GM12873 (cell line): ENCODE measurements around the gene NRG3.

Experiments used
- TF ChIP-seq, protein P1 (sequence below): IDR thresholded peaks from 2 replicates; pipeline ENCODE4 v1.5.1; 2012; ENCODE audit warnings: low read depth, mild to moderate bottlenecking, moderate library complexity, low read length, control low read depth; ENCODE audit not compliant: insufficient read depth; ENCODE audit errors: missing control alignments

The NRG3 gene

DNA sequence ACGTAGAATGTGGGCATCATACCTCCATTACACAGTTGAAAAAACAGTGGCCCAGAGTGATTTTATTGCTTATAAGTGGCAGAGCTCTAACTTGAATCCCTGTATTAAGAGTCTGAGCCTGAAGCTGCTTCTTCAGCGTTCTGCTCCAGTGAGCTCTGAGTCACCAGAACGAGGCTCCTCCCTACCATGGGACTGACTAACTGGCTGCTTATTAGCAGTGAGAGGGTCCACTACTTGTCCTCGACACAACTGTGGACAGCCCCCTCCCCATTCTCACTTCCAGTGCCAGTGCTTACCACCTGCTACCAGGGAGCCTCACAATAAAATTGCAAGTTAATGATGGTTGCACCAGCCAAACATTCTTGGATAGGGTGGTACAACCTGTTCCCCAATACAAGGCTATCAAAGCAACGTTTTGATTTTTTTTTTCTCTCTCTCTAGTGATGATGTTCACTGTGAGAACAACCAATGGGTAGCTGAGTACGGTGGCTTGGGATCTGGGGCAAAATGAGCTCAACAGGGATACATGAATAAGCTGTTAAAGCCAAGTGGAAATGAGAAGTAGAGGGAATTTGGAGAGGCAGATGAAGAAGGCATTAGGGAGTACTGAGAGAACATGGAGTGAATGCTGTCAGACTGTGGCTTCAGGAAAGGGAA lies 2.7 kb upstream of the NRG3 start:
- TF ChIP-seq, protein P1, sequence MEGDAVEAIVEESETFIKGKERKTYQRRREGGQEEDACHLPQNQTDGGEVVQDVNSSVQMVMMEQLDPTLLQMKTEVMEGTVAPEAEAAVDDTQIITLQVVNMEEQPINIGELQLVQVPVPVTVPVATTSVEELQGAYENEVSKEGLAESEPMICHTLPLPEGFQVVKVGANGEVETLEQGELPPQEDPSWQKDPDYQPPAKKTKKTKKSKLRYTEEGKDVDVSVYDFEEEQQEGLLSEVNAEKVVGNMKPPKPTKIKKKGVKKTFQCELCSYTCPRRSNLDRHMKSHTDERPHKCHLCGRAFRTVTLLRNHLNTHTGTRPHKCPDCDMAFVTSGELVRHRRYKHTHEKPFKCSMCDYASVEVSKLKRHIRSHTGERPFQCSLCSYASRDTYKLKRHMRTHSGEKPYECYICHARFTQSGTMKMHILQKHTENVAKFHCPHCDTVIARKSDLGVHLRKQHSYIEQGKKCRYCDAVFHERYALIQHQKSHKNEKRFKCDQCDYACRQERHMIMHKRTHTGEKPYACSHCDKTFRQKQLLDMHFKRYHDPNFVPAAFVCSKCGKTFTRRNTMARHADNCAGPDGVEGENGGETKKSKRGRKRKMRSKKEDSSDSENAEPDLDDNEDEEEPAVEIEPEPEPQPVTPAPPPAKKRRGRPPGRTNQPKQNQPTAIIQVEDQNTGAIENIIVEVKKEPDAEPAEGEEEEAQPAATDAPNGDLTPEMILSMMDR, result no peak

DNA sequence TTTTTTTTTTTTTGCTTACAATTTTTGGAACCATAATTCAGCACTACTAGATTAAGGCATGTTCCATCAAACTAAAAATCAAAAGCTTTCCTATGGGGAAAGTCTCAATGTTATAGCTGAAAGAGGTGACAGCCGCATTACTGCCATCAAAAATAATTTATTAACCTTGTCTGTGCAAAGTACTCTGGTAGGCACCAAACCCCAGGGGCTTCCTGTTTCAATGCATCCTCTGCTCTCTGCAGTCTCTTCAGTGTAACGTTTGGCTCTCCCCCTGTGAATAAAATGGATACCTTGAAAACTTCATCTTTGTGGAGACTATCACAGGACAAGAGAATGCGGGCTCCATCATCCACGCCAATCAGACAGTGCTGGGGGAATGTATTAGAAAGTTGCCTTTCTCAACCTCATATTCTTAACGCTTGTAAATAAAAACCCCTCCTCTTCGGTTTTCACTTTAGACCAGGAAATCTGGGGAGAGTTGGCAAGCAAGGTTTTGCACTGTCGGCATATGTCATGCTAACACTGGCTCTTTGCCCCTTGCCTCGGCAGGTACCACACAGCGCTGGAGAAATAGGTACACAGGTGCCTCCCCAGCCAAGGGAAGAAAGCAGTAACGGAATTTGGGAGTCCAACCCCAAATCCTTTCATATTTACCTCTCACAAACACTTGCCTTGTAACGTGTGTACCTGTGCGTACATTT lies 1.6 kb upstream of the NRG3 start:
- TF ChIP-seq, protein P1, result no peak

DNA sequence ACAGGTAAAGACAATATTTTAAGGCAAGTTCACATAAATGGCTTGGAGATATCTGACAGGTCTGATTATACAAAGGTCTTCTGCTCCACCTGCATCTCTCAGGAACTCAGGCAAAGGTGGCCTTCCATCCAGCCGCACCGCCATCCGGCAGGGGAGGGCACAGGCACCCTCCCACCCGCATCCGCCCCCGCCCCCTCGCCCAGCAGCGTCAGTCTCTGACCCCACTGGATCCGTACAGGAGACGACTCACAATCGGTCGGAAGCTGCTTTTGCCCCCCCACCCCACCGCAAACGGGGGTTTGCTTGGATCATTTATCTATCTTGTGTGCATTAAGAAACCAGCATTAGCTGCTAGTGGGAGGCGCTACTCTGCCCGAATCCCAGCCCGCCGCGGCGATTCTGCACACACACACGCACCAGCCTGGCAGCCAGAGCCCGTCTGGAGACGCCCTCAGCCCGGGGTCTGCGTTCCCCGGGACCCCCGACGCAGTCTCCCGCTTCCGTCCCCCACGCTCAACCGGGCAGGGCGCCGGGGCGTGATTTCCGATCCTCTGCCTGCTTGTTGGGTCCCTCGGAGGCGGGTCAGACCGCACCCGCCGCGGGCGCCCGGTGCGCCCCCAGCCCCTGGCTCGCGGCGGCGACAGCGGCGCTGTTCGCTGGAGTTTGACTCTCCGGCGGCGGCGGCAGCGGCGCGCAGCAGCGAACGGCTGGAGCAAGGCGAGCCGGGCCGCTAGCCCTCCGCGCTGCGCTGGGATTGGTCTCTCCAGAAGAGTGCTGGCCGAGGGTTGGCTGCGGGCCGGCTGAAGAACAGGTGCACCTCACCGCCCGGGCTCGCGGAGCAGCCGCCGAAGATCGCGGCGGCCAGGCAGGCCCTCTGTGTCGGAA lies 820 bp upstream of the NRG3 start:
- TF ChIP-seq, protein P1, result no peak

DNA sequence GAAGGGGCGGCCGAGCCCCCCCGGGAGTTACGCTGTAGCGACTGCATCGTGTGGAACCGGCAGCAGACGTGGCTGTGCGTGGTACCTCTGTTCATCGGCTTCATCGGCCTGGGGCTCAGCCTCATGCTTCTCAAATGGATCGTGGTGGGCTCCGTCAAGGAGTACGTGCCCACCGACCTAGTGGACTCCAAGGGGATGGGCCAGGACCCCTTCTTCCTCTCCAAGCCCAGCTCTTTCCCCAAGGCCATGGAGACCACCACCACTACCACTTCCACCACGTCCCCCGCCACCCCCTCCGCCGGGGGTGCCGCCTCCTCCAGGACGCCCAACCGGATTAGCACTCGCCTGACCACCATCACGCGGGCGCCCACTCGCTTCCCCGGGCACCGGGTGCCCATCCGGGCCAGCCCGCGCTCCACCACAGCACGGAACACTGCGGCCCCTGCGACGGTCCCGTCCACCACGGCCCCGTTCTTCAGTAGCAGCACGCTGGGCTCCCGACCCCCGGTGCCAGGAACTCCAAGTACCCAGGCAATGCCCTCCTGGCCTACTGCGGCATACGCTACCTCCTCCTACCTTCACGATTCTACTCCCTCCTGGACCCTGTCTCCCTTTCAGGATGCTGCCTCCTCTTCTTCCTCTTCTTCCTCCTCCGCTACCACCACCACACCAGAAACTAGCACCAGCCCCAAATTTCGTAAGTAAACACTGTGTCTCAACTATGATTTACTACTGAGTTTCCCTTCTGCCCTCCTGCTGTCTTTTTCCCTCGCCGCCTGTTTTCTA lies 666 bp downstream of the NRG3 start:
- TF ChIP-seq, protein P1, result no peak

DNA sequence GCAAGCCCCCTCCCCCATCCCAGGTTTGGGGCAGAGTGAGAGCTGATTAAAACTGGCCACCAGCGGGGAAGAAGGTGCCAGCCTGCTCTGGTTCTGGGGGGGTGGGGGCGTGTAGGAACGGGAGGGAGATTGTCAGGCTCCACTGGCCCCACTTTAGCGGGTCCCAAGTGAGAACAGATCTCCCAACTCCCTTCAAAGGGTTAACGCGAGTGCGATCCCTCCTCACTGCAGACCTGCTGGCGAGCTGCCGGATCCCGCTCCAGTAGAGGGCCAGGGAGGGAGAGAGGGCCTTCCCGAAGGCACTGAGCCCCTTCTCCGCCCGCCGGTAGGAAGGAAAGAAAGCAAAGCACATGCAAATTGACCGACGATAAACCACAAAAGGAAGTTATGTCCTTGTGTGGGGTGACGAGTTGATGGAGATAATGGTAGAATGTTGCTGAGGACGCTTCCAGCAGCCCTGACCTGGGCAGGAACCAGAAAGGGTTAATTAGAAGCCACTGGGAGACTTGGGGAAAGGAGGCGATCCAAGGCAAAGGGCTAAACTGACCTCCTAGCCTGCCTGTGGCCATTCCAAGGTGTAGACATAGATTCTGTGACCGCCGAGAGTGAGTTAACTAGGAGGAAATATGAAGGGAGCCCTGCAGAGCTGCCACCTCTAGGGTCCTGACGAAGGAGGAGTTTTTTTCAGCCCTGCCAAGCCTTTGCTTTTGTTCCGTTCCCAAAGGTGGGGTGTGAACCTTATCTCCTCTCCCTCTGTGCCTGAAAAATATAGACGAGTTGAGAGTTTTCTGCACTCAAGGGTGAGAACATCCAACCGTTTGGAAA lies 1.5 kb downstream of the NRG3 start:
- TF ChIP-seq, protein P1, result no peak

DNA sequence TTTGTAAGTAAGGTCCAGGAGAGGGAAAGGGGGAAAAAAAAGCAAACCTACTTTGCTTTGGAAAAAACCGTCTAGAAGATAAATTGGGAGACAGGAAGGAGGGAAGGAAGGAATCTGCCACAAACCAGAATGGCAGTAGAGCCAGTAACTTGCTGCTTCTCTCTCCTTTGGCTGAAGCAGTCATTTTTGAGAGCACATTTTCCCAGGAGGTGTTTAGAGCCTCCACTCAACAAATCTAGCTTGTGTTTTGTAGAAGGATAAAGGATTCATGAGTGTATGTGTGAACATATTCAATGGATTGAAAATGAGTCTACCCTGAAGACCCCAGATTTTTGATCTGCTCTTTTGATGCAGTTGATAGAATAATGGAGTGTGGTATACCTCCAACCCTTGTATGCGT lies 2.6 kb downstream of the NRG3 start:
- TF ChIP-seq, protein P1, result no peak
